Memory B cell (primary cell): ENCODE results near the gene DHRSX.
"Not testable (repeated sequence)": the region's sequence is repeated elsewhere in the genome, so short reads cannot be mapped to it uniquely, and the experiment has no call there.

Source experiments
- ATAC-seq: fragments of 150-1000 bp; cut with Tn5 transposase; 2 replicates; pipeline ENCODE4 v1.10.0; 2021; ENCODE audit warnings: low read depth, mild to moderate bottlenecking, moderate library complexity
- DNase-seq, 2 donors: peaks; one replicate each; pipeline ENCODE4 v3.0.0; 2022; ENCODE audit warnings: low spot score in 2 of 2
- H3K27ac Mint-ChIP-seq: one replicate; pipeline ENCODE4 v1.8.0; 2022; ENCODE audit warnings: mild to moderate bottlenecking, moderate library complexity, mixed read lengths
- H3K27me3 Mint-ChIP-seq: one replicate; pipeline ENCODE4 v1.8.0; 2022; ENCODE audit warnings: mixed read lengths
- H3K36me3 Mint-ChIP-seq: one replicate; pipeline ENCODE4 v1.8.0; 2022; ENCODE audit warnings: mild to moderate bottlenecking, mixed read lengths
- H3K4me1 Mint-ChIP-seq: one replicate; pipeline ENCODE4 v1.8.0; 2022; ENCODE audit warnings: mixed read lengths
- H3K4me3 Mint-ChIP-seq: one replicate; pipeline ENCODE4 v1.8.0; 2022; ENCODE audit warnings: mild to moderate bottlenecking, moderate library complexity, mixed read lengths
- H3K9me3 Mint-ChIP-seq: one replicate; pipeline ENCODE4 v1.8.0; 2022; ENCODE audit warnings: mixed read lengths

Gene DHRSX

DNA sequence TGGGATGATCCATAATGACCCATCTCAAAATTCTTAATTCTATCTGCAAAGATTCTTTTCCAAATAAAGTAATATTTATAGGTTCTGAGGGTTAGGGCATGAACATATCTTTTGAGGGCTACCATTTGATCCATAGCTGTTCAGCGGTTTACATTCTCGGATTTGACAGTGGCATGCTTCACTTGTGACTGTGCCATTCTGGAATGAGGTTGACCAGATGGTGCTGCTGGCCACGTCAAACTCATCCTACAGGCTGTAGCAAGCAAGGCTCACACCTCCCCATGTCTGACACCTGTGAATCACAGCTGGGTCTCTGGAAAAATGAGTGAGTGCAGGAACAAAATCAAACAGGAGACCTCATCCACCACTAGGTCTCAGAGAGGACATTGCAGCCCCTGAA is 280.5 kb downstream of the DHRSX start:
- Mint-ChIP-seq H3K4me3 (no peak overlapping the region), H3K9me3 (peaks cover 21% of the 10 kb centered on the region), H3K27me3 (no peaks in the 10 kb centered on the region), H3K4me1 (peaks cover 4% of the 10 kb centered on the region), H3K36me3 (peaks cover 61% of the 10 kb centered on the region), H3K27ac (no peak overlapping the region)
- ATAC-seq (no peak), DNase-seq (no peak)

DNA sequence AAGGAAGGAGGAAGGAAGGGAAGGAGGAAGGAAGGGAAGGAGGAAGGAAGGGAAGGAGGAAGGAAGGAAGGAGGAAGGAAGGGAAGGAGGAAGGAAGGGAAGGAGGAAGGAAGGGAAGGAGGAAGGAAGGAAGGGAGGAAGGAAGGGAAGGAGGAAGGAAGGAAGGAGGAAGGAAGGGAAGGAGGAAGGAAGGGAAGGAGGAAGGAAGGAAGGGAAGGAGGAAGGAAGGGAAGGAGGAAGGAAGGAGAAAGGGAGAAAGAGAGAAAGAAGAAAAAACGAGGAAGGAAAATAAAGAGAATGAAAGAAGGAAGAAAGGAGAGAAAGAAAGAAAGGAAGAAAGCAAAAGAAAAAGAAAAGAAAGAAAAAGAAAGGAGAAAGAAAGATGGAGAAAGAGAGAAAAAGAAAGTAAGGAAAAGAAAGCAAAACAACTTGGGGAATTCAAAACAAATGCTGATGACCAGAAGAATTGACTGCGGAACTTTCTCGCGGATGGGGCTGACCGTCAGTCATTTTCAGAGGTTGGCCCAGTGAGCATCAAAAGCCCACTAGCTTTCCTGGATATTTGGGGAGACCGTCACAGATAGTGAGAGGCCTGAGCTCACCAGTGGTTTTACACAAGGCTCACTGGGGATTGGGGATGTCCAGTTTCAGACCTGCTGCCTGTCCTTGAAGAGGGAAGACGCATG is 286.5 kb downstream of the DHRSX start:
- Mint-ChIP-seq H3K27ac (peak overlapping the region; percentile 31), H3K9me3 (peaks cover 15% of the 10 kb centered on the region), H3K36me3 (peaks cover 22% of the 10 kb centered on the region)
- DNase-seq, H3K4me1 Mint-ChIP-seq, H3K4me3 Mint-ChIP-seq, H3K27me3 Mint-ChIP-seq, ATAC-seq: not testable (repeated sequence)

DNA sequence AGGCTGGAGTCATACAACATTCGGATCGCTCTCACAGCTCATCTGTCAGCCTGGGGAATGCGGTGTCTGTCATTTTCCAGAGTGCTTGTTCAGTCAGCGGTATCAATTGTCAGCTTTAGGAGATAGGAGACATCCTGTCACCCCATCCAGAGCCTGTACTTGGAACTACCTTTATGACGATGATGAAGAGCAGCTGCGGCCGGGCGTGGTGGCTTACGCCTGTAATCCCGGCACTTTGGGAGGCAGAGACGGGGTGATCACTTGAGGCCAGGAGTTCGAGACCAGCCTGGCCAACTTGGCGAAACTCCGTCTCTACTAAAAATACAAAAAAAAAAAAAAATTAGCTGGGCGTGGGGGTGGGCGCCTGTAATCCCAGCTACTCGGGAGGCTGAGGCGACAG is 289.1 kb downstream of the DHRSX start:
- not testable (repeated sequence) for H3K4me3 Mint-ChIP-seq, H3K9me3 Mint-ChIP-seq, H3K27me3 Mint-ChIP-seq, ATAC-seq, DNase-seq, H3K4me1 Mint-ChIP-seq, H3K27ac Mint-ChIP-seq
- peaks cover 13% of the 10 kb centered on the region for H3K36me3 Mint-ChIP-seq

- no peak for DNase-seq
- H3K36me3 Mint-ChIP-seq: no peaks in the 10 kb centered on the region
- H3K4me3 Mint-ChIP-seq: no peak overlapping the region
- no peak overlapping the region for H3K27ac Mint-ChIP-seq
- no peak for ATAC-seq
- H3K27me3 Mint-ChIP-seq: peaks cover 2% of the 10 kb centered on the region
- H3K4me1 Mint-ChIP-seq: peaks cover 4% of the 10 kb centered on the region
- H3K9me3 Mint-ChIP-seq: peaks cover 1% of the 10 kb centered on the region
Observed at GRCh38 chrX:2193273-2193592, 307.5 kb downstream of the DHRSX start.

DNA sequence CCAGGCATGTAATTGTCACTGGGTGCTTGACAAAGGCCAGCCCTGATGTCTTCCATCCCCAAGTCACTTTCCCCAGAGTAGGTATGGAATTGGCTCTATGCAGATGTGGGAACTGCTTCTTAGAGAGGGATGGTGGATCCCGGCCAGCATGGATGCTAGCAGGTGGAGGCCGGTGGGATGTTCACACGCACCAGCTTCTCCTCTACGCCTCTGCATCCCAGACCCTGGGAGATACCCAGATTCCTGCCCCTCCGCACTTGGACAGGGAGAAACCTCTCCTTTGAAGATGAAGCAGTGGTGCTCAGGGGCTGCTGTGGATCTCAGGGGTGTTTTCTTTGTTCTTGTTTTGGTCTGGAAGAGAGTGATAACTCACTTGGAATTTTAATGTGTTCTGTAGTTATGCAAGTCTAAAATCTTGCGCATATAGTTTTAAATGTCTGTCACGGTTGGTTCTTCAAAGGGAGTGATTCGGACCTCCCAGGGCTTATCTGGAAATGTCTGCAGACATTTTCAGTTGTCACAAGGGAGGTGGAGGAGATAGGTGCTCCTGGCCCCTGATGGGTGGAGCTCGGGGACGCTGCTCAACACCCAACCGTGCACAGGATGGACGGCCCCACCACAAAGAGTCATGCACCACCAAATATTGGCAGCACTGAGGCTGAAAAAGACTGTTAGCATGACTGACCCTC is 308.0 kb downstream of the DHRSX start:
- H3K4me3 Mint-ChIP-seq: no peak overlapping the region
- peaks cover 1% of the 10 kb centered on the region for H3K36me3 Mint-ChIP-seq
- DNase-seq: no peak
- peaks cover 3% of the 10 kb centered on the region for H3K9me3 Mint-ChIP-seq
- H3K4me1 Mint-ChIP-seq: peaks cover 4% of the 10 kb centered on the region
- H3K27me3 Mint-ChIP-seq: peaks cover 2% of the 10 kb centered on the region
- H3K27ac Mint-ChIP-seq: no peak overlapping the region
- ATAC-seq: no peak

DNA sequence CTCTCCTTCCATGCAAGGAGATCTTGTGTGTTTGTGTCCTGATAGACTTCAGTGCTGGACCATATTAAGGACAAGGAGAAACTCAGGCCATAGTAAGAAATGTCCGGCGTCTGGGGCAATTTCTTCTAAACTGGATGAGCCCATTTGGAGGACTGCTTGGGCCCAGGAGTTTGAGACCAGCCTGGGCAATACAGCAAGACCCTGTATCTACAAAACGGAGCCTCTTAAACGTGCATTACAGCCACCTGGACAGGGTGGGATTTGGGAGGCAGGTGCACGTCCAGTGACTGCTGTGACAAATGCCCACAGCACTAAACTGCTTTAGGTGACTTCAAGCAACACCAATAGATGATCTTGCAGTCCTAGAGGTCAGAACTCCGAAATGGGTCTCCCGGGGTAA is 311.9 kb downstream of the DHRSX start:
- H3K4me1 Mint-ChIP-seq: peaks cover 4% of the 10 kb centered on the region
- peaks cover 4% of the 10 kb centered on the region for H3K9me3 Mint-ChIP-seq

DNA sequence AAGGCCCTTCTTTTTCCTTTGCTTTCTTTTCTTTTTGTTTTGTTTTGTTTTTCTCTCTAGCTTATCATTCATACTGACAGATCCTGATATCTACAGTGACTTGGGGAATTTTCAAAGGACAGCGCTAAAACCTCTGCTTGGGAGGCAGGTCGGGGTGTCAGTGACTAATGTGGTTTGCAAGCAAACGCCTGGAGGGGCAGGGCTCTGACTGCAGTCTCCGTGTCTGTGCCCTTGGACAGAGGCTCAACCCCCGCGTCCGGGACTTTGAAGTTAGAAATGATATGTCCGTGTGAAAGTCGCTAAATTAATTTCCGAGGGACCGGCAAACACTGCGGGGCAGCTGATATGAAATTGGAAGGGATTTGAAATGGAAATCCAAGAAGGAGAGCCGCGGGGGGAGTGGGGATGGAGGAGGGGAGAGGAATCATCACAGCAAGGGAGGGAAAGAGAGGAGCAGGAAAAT is 312.4 kb downstream of the DHRSX start:
- peaks cover 2% of the 10 kb centered on the region for H3K27me3 Mint-ChIP-seq
- DNase-seq (no peak), ATAC-seq (no peak)
- H3K9me3 Mint-ChIP-seq: peaks cover 4% of the 10 kb centered on the region
- H3K4me1 Mint-ChIP-seq: peaks cover 3% of the 10 kb centered on the region
- no peak overlapping the region for H3K4me3 Mint-ChIP-seq
- peaks cover 2% of the 10 kb centered on the region for H3K36me3 Mint-ChIP-seq
- no peak overlapping the region for H3K27ac Mint-ChIP-seq

More for the DNA sequence above, 311.9 kb downstream of the DHRSX start:
- Mint-ChIP-seq H3K4me3 (no peak overlapping the region), H3K27me3 (peaks cover 2% of the 10 kb centered on the region), H3K36me3 (peaks cover 2% of the 10 kb centered on the region), H3K27ac (no peak overlapping the region)
- ATAC-seq (no peak), DNase-seq (no peak)

DNA sequence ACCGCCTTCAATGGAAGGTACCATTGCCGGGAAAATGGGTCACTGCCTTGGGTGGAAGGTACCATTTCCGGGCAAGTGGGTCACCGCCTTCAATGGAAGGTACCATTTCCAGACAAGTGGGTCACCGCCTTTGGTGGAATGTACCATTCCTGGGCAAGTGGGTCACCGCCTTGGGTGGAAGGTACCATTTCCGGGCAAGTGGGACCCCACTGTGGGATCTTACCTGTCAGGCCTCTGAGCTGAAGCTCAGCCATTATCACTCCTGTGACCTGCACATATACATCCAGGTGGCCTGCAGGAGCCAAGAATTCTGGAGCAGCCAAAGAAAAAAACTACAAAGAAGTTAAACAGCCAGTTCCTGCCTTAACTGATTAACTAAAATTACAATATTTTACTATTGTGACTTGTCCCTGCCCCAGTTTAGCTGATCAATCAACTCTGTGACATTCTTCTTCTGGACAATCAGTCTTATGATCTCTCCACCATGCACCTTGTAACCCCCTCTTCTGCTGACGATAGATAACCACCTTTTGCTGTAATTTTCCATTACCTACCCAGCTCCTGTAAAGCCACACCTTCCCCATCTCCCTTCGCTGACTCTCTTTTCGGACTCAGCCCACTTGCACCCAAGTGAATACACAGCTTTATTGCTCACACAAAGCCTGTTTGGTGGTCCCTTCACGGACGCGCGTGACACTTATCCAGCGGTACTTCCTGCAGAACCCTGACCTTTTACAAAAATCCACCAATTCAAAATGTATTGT is 313.2 kb downstream of the DHRSX start:
- Mint-ChIP-seq H3K9me3 (peaks cover 2% of the 10 kb centered on the region), H3K36me3 (peaks cover 2% of the 10 kb centered on the region)
- no peak for ATAC-seq

GRCh38 chrX:2185341-2186082 is 315.3 kb downstream of the DHRSX start:
- Mint-ChIP-seq H3K4me1 (no peaks in the 10 kb centered on the region), H3K27me3 (no peaks in the 10 kb centered on the region), H3K4me3 (no peak overlapping the region), H3K9me3 (peaks cover 2% of the 10 kb centered on the region), H3K27ac (no peak overlapping the region), H3K36me3 (peaks cover 2% of the 10 kb centered on the region)
- no peak for ATAC-seq
- no peak for DNase-seq

More for the DNA sequence above, 313.2 kb downstream of the DHRSX start:
- Mint-ChIP-seq H3K27ac (no peak overlapping the region), H3K27me3 (no peaks in the 10 kb centered on the region), H3K4me3 (no peak overlapping the region), H3K4me1 (no peaks in the 10 kb centered on the region)
- DNase-seq: no peak

GRCh38 chrX:2184089-2184488 is 316.7 kb downstream of the DHRSX start:
- H3K4me3 Mint-ChIP-seq: no peak overlapping the region
- H3K36me3 Mint-ChIP-seq: peaks cover 2% of the 10 kb centered on the region

GRCh38 chrX:2183193-2183725 is 317.5 kb downstream of the DHRSX start:
- no peak for DNase-seq
- no peak for ATAC-seq
- Mint-ChIP-seq H3K27me3 (no peaks in the 10 kb centered on the region), H3K4me1 (peaks cover 3% of the 10 kb centered on the region), H3K4me3 (no peak overlapping the region), H3K27ac (no peak overlapping the region), H3K36me3 (peaks cover 2% of the 10 kb centered on the region), H3K9me3 (peaks cover 2% of the 10 kb centered on the region)

More at GRCh38 chrX:2184089-2184488, 316.7 kb downstream of the DHRSX start:
- Mint-ChIP-seq H3K27me3 (no peaks in the 10 kb centered on the region), H3K4me1 (no peaks in the 10 kb centered on the region), H3K27ac (no peak overlapping the region), H3K9me3 (peaks cover 2% of the 10 kb centered on the region)
- DNase-seq (no peak), ATAC-seq (no peak)

DNA sequence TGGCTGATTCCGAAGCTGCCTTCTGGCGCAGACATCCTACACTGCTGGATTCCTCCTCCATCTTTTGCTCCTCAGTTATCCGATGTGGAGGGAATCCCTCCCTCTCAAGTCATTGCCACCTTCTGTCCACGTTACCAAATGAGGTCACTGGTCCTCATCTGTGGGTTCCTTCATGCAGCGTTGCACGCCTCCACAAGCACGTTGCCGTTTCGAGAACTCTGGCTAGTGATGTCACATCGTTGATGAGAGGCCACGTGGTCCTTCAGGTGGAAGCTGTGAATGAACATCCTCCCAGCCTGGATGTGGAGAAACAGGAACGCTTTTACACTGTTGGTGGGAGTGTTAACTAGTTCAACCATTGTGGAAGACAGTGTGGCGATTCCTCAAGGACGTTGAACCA is 323.2 kb downstream of the DHRSX start:
- Mint-ChIP-seq H3K4me3 (no peak overlapping the region), H3K9me3 (peaks cover 1% of the 10 kb centered on the region), H3K4me1 (peaks cover 22% of the 10 kb centered on the region), H3K27ac (no peak overlapping the region), H3K27me3 (no peaks in the 10 kb centered on the region), H3K36me3 (no peaks in the 10 kb centered on the region)
- ATAC-seq (no peak), DNase-seq (no peak)

- DNase-seq: no peak
- no peak for ATAC-seq
- H3K4me1 Mint-ChIP-seq: peaks cover 22% of the 10 kb centered on the region
- no peaks in the 10 kb centered on the region for H3K36me3 Mint-ChIP-seq
- H3K27me3 Mint-ChIP-seq: no peaks in the 10 kb centered on the region
- peaks cover 1% of the 10 kb centered on the region for H3K9me3 Mint-ChIP-seq
- H3K27ac Mint-ChIP-seq: no peak overlapping the region
- H3K4me3 Mint-ChIP-seq: no peak overlapping the region
Observed at GRCh38 chrX:2176733-2177132, 324.0 kb downstream of the DHRSX start.
